GM06990 (cell line): ENCODE measurements around the gene PRKCI.
"Not testable (repeated sequence)": the region's sequence is repeated elsewhere in the genome, so short reads cannot be mapped to it uniquely, and the experiment has no call there.

ENCODE experiments used
- DNase-seq: peaks from one replicate; pipeline ENCODE4 v3.0.0-alpha.2; 2011; ENCODE audit not compliant: insufficient read length; ENCODE audit errors: extremely low read depth
- H3K27me3 ChIP-seq: replicated peaks from 2 replicates; pipeline ENCODE4 v1.6.0; 2011; ENCODE audit warnings: low read length; ENCODE audit not compliant: control insufficient read depth, insufficient read depth
- H3K36me3 ChIP-seq: 2 replicates; pipeline ENCODE4 v1.5.1; 2011; ENCODE audit warnings: low read length; ENCODE audit not compliant: control insufficient read depth, insufficient read depth
- H3K4me3 ChIP-seq: replicated peaks from 2 replicates; pipeline ENCODE4 v1.5.1; 2011; ENCODE audit warnings: low read depth, mild to moderate bottlenecking, control low read depth, low read length
- CTCF ChIP-seq: IDR thresholded peaks from 2 replicates; pipeline ENCODE4 v1.5.1; 2011; ENCODE audit warnings: low read length, control low read depth, mild to moderate bottlenecking, inconsistent platforms; ENCODE audit not compliant: insufficient read depth, poor library complexity, severe bottlenecking

The PRKCI gene

DNA sequence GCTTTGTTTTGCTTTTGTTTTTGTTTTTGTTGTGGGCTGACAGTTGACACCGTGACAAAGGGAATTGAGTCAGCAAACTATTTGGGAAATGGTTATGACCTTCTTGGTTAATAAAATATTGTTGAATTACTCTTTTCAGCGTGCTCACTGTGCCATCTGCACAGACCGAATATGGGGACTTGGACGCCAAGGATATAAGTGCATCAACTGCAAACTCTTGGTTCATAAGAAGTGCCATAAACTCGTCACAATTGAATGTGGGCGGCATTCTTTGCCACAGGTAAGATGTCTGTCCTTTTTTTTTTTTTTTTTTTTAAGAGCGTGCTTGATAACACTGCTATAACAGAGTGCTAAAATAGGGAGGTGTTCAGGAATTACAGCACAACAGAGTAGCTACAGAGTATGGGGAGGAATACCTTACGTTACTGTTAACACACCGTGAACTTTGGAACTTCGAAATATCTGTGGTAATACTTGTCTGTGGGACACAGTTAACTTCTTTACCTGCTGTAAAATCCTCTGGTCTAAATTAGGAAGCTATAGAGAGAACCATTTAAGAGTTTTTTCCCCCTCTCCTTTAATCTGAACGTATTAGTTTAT is 48.2 kb downstream of the PRKCI start:
- no peaks in the 10 kb centered on the region for H3K36me3 ChIP-seq
- no peak overlapping the region for H3K4me3 ChIP-seq
- no peak for DNase-seq
- no peaks in the 10 kb centered on the region for H3K27me3 ChIP-seq
- TF ChIP-seq CTCF, result no peak

GRCh38 chr3:170274641-170275040 is 52.4 kb downstream of the PRKCI start:
- no peak for TF ChIP-seq CTCF
- Histone ChIP-seq H3K4me3 (no peak overlapping the region), H3K27me3 (no peaks in the 10 kb centered on the region), H3K36me3 (no peaks in the 10 kb centered on the region)
- DNase-seq, result no peak

- DNase-seq, result no peak
- no peaks in the 10 kb centered on the region for H3K36me3 ChIP-seq
- no peaks in the 10 kb centered on the region for H3K27me3 ChIP-seq
- TF ChIP-seq CTCF, result no peak
- H3K4me3 ChIP-seq, result no peak overlapping the region
Measured at GRCh38 chr3:170275832-170276231, 53.6 kb downstream of the PRKCI start.

GRCh38 chr3:170277311-170277710 is 55.1 kb downstream of the PRKCI start:
- not testable (repeated sequence) for H3K36me3 ChIP-seq, DNase-seq, H3K27me3 ChIP-seq, H3K4me3 ChIP-seq

- no peak for DNase-seq
- Histone ChIP-seq H3K36me3 (no peaks in the 10 kb centered on the region), H3K27me3 (no peaks in the 10 kb centered on the region), H3K4me3 (no peak overlapping the region)
- no peak for TF ChIP-seq CTCF
Measured at GRCh38 chr3:170277833-170278580, 55.8 kb downstream of the PRKCI start.

DNA sequence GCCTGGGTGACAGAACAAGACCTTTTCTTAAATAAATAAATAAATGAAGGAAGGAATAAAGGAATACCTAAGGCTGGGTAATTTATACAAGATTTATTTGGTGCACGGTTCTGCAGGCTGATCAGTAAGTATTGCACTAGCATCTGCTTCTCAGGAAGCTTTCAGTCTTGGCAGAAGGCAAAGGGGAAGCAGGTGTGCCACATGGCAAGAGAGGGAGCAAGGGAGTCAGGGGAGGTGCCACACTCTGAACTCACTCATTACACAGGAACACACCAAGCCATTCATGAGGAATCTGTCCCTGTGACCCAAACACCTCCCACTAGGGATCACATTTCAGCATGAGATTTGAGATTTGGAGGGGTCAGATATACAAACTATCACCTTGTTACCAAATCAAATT is 56.4 kb downstream of the PRKCI start:
- Histone ChIP-seq H3K4me3 (no peak overlapping the region), H3K27me3 (no peaks in the 10 kb centered on the region), H3K36me3 (no peaks in the 10 kb centered on the region)
- no peak for DNase-seq
- no peak for TF ChIP-seq CTCF
